ENCODE results near the gene SELENON. TPM values are rescaled to one million over a fixed set of nuclear protein-coding genes. Genes with fewer than 3 reads are reported as not detected.

Gene SELENON
- total and polyA plus RNA-seq, 2 of the 4 experiments (the other 2 are of a cell fraction) = 9.1 to 114 TPM

DNA sequence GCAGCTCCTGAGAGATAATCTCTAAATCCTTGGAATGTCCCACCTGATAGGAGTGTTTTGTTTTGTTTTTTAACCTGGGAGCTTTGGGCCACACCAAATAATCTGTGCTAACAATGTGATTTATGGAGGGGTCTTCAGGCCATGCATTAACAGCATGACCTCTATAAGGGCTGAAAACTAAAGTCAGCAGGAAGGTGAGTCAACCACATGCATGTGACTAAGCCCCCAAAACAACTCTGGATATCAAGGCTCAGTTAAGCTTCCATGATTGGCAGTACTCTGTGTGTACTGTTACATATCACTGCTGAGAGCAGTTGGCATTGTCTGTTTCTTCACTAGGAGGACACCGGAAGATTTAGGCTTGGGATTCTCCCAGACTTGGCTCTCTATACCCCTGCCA is 48.5 kb downstream of the SELENON start:
- no peak overlapping the region for H2AK9ac ChIP-seq (replicated peaks; ENCODE audit: low read depth, low read length, poor library complexity)
- in situ Hi-C loops (cut with MboI; ENCODE audit: low sequenced_read_pairs) = no loop called here
- H3K4ac ChIP-seq (ENCODE audit: low read depth, low read length) = no peak overlapping the region
- no peak overlapping the region for H3K56ac ChIP-seq (ENCODE audit: extremely low read depth, insufficient read depth, low read length)
- DNase-seq = peak; percentile 30
- CTCF ChIA-PET = interaction anchor here (1.3 kb wide), 1 partner anchor 47 kb away, joined by 4 read pairs; no protein-coding TSS in a partner anchor
- TF ChIP-seq MAZ (IDR thresholded peaks at IDR 0.05; ENCODE audit: borderline replicate concordance, low read depth, low read length) (no peak), RFX5 (IDR thresholded peaks at IDR 0.05; ENCODE audit: low read depth, low read length) (no peak), CEBPB (IDR thresholded peaks at IDR 0.05; ENCODE audit: low read depth, low read length) (no peak), RAD21 (IDR thresholded peaks at IDR 0.05; ENCODE audit: low read length) (no peak), MXI1 (IDR thresholded peaks at IDR 0.05; ENCODE audit: borderline replicate concordance, low read depth, low read length) (no peak), BHLHE40 (IDR thresholded peaks at IDR 0.05; ENCODE audit: low read depth, low read length) (no peak), NFE2L2 (IDR thresholded peaks at IDR 0.05; ENCODE audit: low read depth, low read length) (no peak), SMC3 (IDR thresholded peaks at IDR 0.05; ENCODE audit: low read depth, low read length) (no peak), CHD1 (IDR thresholded peaks at IDR 0.05; ENCODE audit: low read depth, low read length) (no peak), USF2 (IDR thresholded peaks at IDR 0.05; ENCODE audit: low read depth, low read length) (no peak), FOS (IDR thresholded peaks at IDR 0.05; ENCODE audit: low read depth, low read length) (no peak), MAFK (IDR thresholded peaks at IDR 0.05; ENCODE audit: low read depth, low read length) (no peak), RCOR1 (IDR thresholded peaks at IDR 0.05; ENCODE audit: insufficient replicate concordance, low read length) (no peak), POLR2A (IDR thresholded peaks at IDR 0.05; ENCODE audit: low read depth, low read length) (no peak)
- TF ChIP-seq, protein P1, sequence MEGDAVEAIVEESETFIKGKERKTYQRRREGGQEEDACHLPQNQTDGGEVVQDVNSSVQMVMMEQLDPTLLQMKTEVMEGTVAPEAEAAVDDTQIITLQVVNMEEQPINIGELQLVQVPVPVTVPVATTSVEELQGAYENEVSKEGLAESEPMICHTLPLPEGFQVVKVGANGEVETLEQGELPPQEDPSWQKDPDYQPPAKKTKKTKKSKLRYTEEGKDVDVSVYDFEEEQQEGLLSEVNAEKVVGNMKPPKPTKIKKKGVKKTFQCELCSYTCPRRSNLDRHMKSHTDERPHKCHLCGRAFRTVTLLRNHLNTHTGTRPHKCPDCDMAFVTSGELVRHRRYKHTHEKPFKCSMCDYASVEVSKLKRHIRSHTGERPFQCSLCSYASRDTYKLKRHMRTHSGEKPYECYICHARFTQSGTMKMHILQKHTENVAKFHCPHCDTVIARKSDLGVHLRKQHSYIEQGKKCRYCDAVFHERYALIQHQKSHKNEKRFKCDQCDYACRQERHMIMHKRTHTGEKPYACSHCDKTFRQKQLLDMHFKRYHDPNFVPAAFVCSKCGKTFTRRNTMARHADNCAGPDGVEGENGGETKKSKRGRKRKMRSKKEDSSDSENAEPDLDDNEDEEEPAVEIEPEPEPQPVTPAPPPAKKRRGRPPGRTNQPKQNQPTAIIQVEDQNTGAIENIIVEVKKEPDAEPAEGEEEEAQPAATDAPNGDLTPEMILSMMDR (conservative IDR thresholded peaks at IDR 0.05; ENCODE audit: low read depth, low read length) = no peak
- TF ChIP-seq, protein P2, sequence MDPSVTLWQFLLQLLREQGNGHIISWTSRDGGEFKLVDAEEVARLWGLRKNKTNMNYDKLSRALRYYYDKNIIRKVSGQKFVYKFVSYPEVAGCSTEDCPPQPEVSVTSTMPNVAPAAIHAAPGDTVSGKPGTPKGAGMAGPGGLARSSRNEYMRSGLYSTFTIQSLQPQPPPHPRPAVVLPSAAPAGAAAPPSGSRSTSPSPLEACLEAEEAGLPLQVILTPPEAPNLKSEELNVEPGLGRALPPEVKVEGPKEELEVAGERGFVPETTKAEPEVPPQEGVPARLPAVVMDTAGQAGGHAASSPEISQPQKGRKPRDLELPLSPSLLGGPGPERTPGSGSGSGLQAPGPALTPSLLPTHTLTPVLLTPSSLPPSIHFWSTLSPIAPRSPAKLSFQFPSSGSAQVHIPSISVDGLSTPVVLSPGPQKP (IDR thresholded peaks at IDR 0.05; ENCODE audit: borderline replicate concordance, low read depth, low read length) = no peak
- no peak overlapping the region for H3K4me3 ChIP-seq (ENCODE audit: insufficient read depth, low read depth, low read length)
- no TSS peak for BruUV-seq (replicated peaks)
- peak overlapping the region; percentile 80 for H2AFZ ChIP-seq (replicated peaks; ENCODE audit: low read length, poor library complexity)
- intact Hi-C loops (cut with micrococcal nuclease) = no loop called here
- no peaks in the 10 kb centered on the region for H3K27me3 ChIP-seq (ENCODE audit: control insufficient read depth, insufficient read depth, low read length)
- H4K20me1 ChIP-seq (ENCODE audit: insufficient read depth, low read length) = no peaks in the 10 kb centered on the region
- H3K23ac ChIP-seq (ENCODE audit: low read depth, low read length) = peak overlapping the region; percentile 72; the same call in 1 of the 2 replicates
- H3K9me3 ChIP-seq (ENCODE audit: control insufficient read depth, insufficient read depth, low read length) = no peaks in the 10 kb centered on the region
- no peak overlapping the region for H3K9ac ChIP-seq (ENCODE audit: low read depth, low read length)
- peaks cover 4% of the 10 kb centered on the region; the same call in 1 of the 2 replicates for H3K9me1 ChIP-seq (ENCODE audit: insufficient read depth, low read length)
- no peak overlapping the region for H4K91ac ChIP-seq (ENCODE audit: insufficient read depth, low read depth, low read length)
- POLR2A ChIA-PET (ENCODE audit: unreplicated experiment) = interaction anchor here (0.6 kb wide), 1 partner anchor 47 kb away, joined by 6 read pairs; no protein-coding TSS in a partner anchor
- peak overlapping the region; percentile 49 for H4K5ac ChIP-seq (ENCODE audit: low read depth, low read length)
- WGBS, 2 experiments (ENCODE audit: extremely low coverage in 2 of 2, insufficient read length in 1 of 2) = no CpG with 5 or more reads among the region's 1 CpG
- no peak overlapping the region for H3K4me2 ChIP-seq (ENCODE audit: low read depth, low read length)
- H3K36me3 ChIP-seq (ENCODE audit: control insufficient read depth, insufficient read depth, low read length) = no peaks in the 10 kb centered on the region
- no peak overlapping the region for H3K18ac ChIP-seq (ENCODE audit: low read depth, low read length)
- peak overlapping the region in 1 of 2 experiments; percentile 26; a peak in 1 of 4 replicates for H4K8ac ChIP-seq (ENCODE audit: low read depth in 2 of 2, low read length in 2 of 2)
- peak overlapping the region; percentile 10; the same call in 1 of the 2 replicates for H3K14ac ChIP-seq (replicated peaks; ENCODE audit: low read depth, low read length)
- H2BK120ac ChIP-seq (ENCODE audit: low read depth, low read length) = peak overlapping the region; percentile 40; the same call in 1 of the 2 replicates
- no peak for ATAC-seq (ENCODE audit: low read depth)
- peaks cover 7 to 14% of the 10 kb centered on the region in 2 experiments; a peak in 3 of 4 replicates for H3K79me1 ChIP-seq (ENCODE audit: low read depth in 1 of 2, low read length in 2 of 2)
- no peak overlapping the region for H2AK5ac ChIP-seq (ENCODE audit: low read depth, low read length)
- no peak overlapping the region for H2BK15ac ChIP-seq (ENCODE audit: low read depth, low read length)
- dilution Hi-C loops (cut with HindIII; ENCODE audit: low sequenced_read_pairs, unreplicated experiment) = no loop called here
- H3K4me1 ChIP-seq (ENCODE audit: control insufficient read depth, insufficient read depth, low read length) = peaks cover 3% of the 10 kb centered on the region; the same call in 1 of the 2 replicates
- no peak overlapping the region for H2BK5ac ChIP-seq (ENCODE audit: low read depth, low read length, poor library complexity, severe bottlenecking)
- H2BK20ac ChIP-seq (ENCODE audit: low read depth, low read length) = 0 out of 2 replicates have a peak overlapping the region, but pooled peaks have one; percentile 1
- H3K27ac ChIP-seq (ENCODE audit: insufficient read depth, low read length) = no peak overlapping the region
